GM21786 (cell line): ENCODE measurements around the gene DRICH1.
"Not testable (repeated sequence)": the region's sequence is repeated elsewhere in the genome, so short reads cannot be mapped to it uniquely, and the experiment has no call there.

Experiments
- ATAC-seq: cut with Tn5 transposase; IDR thresholded peaks from one replicate; pipeline ENCODE4 v1.9.1; 2021; ENCODE audit not compliant: unreplicated experiment

Gene DRICH1, protein sequence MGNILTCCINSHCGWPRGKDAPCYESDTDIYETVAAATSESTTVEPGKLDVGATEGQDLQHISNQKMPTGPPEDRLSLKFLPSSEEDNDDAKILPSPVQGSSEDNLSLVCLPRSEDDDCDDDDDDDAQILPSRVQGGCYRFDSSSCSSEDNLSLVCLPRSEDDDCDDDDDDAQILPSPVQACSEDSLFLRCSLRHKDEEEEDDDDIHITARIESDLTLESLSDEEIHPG

DNA sequence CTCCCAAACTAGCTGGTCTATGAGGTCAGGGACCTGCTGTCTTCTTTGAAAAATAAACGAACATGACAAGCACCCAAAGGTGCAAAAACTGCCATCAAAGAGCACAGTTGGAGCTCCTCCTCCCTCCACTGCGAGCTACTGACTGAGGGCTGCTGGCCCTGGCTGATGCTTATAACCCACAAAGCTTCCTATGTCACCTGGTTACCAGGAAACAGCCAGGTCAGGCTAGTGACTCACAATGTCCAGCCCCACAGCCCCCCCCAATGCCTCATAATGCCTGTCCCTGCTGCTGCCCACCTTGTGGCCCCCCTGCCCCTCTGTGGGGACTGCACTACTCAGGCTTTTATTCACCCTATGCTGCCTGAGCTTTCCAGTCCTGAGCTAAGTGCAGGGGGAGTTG lies at the start of gene DRICH1:
TSS of gene DRICH1 (minus strand) at position 144 of the 400 bp plus-strand sequence. CDS start 298 bp downstream, outside the sequence.
- no peak for ATAC-seq

DNA sequence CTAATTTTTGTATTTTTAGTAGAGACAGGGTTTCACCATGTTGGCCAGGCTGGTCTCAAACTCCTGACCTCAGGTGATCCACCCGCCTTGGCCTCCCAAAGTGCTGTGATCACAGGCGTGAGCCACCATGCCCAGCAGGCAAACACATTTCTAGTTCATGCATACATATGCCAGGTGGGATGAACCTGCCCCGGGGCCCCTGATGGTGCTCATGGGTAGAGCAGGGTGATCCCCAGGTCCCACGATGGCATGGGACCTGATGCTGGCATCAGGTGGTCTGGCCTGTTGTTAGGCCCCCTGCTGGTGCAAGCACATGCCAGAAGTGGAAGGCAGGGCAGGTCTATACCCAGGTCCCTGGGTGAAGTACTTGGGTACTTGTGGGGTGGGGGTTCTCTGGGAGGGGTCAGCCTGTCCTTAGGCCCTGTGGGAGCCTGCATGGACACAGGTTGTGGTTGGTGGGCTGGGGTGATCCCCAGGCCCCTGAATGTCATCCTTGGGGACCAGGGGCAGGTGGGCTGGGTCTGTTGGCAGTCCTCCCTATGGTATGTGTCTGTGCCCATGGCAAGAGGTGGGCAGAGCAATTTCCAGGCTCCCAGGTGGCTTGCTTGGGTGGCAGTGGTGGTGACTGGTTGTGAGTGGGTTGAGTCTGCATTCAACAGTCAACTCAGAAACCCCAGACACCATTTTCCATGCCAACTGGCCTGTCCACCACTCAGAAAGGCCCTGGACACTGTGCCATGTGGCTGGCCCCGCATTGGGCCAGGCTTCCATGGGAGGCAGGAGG lies 49.1 kb upstream of the DRICH1 start:
- no peak for ATAC-seq

DNA sequence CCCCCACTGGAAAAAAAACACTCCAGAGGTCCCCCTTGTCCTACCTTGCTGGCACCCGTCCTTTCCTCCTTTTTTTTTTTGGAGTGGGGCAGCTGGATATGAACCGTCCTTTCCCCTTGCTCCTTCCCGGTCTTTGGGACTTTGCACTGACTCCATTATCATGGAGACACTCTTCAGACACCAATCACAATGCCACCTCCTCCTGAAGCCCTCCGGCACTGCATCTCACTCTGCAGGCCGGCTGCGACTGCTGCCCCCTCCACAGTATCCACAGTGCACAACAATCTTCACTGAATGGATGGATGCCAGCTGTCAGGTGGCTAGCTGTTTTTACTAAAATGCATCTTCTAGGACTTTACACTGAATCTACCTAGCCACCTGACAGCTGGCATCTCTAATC lies 46.0 kb upstream of the DRICH1 start:
- no peak for ATAC-seq

DNA sequence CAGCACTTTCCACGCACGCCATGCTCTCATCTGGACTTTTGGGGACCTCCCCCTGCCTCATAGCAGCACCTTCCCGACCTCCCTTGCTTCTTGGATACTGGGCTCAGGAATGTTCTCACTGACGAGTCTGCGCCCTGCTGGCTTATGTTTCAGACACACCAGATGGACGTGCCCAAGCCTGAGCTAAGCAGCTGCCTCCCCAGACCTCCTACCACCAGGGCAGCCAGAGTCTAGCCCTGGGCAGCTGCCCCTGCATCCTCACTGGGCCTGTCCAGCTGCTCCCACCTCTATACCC lies 45.5 kb upstream of the DRICH1 start:
- no peak for ATAC-seq

DNA sequence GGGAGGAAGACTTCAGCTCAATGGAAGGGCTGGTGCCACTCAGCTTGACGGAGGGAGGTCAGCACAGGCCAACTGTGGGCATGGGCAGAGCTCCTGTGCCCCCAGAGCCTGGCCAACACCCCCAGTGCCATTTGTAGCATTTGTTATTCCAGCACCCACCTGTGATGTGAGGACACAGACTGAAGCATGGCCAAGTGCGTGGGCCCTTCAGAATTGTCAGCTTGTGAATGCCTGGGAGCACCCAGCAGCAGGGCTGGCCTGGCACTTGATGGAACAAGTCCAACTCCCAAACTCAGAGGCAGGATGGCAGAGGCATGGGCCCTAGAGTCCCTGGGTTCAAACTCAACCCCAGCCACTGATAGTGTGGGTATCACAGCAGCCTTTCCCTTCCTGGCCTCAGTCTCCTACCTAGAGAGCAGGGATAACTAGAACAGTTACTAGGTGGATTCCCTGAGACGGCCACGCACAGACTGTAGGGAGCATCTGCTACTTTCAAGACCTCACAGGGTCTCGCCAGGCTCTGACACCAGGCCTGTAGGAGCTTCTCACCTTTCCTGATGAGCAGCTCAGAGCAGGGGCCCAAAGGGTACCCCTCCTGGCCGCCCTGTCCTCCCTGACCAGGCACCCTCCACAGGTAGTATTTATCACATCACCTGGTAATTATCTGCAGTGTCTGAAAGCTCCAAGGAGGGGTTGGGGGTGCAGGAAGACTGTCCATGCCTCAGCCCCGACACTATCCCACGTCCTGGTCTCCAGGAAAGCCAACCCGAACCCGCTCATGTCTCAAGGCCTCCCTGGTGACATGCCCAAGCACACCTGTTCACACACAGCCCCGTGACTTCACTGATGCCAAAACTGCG lies 45.0 kb upstream of the DRICH1 start:
- ATAC-seq, result not testable (repeated sequence)

DNA sequence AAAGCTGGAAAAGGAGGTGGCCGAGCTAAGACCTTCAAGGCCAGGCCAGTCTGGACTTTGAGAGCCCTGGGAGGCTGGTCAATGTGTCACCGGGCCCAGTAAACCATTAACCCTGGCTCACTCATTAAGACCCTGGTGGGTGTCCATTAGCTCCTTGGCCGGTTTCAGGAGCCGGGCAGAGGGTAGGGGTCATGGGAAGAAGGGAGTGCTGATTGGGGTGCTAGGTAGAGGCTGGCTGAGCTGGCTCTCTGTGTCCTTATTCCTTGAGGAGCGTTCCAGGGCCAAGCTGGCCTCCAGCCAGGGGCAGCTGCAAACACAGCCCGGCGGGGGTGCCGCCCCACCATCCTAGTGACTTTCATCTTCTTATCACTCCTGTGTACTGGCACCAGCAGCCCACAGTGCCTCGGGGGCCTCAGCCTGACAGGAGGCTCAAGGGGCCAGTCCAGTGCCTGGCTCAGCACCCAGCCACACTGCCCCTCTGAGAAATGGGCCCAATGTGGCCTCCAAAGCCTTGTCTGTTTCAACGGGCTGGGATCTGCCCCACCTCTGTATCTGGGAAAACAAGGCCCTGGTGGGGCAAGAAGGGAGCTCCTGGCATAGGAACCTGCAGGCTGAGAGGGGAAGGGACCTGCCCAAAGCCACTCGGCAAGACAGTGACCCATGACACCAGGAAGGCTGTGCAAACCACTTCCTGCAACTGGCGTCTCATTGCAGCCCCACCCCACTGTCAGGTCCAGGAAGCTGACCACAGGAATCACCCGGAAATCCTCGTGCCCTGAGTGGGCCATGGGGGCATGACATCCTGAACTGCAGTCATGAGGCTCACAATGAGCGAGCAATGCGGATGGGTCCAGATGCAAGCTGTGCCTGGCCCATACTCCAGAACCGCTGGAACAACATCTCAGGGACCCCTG lies 43.6 kb upstream of the DRICH1 start:
- no peak for ATAC-seq

DNA sequence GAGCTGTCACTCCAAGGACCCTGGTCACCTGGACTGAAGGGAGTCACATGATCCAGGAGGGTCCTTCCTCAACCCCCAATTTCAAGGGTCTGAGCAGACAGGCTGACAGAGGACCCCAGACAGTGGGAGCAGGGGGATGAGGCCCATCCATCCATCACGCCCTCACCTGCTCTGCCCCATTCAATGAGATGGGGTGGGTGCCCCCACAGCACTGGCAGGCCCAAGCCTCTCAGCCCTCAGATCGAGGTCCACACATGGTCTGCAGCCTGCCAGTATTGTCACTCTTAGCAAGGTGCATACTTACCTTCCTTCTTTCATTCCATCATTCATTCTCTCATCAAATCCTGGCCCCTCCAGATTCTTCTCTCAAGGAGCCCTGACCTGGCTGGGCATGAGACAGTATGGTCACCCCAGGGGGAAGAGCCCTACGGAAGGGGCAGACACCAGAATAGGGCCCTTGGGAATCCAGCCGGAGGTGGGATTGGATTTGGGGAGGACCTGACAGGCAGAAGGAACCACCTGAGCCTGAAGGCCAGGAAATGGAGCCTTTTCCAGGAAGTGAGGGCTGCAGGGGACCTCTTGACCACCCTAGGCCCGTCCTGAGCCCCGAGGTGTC lies 42.9 kb upstream of the DRICH1 start:
- ATAC-seq, result not testable (repeated sequence)

DNA sequence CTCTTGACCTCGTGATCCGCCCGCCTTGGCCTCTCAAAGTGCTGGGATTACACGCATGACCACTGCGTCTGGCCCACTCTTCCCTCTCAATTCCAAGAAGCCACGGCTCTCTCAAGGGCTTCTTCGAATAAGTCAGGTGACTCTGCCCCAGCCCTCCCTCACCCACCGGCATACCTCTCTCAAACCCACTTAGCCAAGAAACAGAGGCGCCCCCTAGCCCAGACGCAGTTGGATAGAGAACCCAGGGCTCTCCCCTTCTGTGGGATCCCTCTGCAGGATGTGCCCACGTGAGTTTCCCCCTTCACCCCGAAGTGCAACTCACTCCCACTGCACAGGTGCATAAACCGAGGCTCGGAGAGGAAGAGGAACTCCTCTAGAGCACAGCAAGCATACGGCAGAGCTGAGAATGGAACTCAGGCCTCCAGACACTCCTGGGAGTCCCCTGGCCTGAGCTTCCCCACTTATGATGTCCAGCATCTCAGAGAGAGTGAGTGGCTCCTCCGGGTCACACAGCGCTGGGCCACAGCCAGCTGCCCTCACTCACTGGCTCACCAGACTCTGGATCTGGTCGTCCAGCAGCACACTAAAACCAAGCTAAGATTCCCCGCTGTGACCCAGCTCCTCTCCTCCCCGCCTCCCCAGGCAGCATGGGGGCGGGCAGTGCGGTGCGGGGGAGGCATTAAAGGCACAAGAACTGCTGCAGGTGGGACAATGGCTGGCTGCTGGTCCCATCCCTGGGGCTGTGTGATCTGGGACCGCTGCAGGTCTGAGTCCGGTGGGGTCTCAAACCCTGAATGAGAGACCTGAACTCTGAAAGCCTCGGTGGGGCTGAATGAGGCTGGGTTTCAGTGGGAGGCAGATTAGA lies 41.9 kb upstream of the DRICH1 start:
- no peak for ATAC-seq

DNA sequence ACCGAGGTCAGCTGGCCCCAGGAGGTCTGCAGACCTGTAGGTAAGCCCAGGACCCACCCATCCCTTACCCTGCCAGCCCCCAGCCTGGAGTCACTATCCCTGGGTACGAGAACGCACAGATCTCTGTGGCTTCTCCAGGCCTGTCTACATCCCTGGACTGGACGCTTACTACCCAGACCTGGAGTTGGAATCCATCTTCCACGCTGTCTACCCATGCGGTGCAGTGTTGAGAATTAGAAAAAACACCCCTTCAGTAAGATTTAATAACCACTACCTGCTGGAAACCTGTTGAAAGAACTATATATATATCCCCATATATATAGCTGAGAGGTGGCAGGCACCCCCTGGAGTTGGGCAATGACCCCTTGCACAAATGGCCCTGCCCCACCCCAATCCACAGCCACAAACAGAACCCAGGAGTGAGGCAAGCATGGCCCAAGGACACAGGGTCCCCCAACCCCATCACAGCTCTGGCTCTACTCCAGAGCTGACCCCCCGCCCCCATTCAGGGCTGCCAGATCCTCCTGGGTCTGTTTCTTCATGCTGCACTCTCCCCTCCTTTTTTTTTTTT lies 41.0 kb upstream of the DRICH1 start:
- ATAC-seq, result no peak

DNA sequence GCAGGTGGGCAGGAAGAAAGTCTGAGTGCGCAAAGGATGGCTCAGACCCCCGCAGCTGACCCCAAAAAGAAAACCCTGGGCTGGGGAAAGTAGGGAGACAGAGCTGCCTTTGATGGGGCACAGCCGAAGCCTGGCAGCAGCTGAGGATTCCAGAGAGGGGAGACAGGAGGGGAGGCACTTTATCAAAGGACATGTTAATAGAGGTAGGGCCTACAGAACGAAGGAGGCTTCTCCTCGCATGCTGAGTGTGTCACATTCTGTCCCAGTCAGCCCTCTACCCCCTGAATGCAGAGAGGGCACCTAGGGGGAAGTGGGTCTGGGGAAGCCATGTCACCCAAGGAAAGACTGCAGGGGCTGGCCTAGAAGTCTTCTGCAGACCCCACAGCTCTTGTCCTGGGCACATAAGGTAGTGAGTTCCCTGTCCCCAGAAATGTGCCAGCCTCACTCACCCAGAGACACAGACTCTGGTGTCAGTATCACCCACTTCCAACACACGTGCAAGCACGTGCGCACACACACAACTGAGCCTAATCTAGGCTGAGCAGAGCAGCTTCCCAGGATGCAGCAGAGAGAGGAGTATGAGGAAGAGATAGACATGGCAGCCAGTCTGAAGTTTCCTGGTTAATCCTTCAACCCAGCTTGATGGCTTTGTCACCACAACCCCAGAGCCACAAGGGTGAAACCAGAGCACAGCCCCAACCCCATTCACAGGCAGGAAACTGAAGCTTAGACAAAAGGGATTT lies 40.4 kb upstream of the DRICH1 start:
- ATAC-seq, result not testable (repeated sequence)

DNA sequence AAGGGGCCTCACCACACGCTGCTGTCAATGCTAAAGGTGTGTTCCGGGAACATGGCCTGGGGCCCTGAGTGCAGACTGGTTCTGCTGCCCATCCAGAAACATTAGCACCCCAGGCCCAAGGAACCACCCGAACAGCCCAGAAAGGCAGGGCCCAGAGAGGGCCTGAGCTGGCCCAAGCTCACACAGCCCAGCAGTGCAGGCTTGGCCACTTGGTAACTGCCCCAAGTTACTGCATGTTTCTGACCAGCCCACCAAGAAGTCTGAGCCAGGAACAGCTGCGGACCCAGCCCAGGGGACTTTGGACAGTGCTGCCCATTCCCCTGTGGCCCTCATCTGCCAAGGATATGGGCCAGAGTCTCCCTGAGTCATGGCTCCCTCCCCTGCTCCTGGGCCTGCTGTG lies 39.3 kb upstream of the DRICH1 start:
- not testable (repeated sequence) for ATAC-seq

DNA sequence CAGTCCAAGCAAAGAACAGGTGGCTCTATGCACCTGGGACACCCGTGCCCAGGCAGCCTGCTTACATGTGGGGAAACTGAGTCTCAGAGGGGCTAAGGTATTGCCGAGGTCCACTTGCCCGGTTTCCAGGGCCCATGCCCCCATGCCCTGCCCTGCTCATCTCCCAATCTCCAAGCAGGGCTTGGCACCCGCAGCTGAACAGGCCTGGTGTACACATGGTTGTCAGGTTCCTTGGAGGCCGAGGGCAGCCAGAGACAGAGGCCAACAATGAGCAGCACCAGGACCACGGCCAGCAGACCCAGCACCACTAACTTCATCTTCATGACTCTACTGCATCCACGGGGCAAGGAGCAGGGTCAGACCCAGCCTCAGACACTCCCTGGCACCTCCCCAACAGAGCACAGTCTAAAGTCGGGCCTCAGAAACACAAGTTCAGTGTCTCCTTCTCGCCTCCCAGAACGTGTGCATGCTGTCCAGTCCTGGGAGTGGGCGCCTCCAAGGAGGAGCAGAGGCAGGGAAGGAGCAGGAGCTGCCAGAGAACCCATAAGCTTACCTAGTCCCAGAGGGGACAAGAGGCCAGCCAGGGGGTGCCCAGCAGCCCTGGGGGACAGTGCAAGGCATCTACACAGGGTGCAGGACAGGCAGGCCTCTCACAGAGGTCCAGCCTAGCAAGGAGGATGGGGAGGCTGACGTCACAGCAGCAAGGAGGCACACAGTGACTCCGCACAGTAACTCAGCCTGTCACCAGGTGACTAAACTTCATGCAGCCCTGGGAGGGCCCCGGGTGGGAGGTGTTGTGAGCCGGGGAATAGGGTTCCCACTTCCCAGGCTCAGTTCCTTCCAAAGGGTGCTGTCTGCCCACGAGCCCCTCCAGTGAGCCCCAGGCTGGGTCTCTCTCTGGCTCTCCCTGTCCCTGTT lies 38.5 kb upstream of the DRICH1 start:
- no peak for ATAC-seq

DNA sequence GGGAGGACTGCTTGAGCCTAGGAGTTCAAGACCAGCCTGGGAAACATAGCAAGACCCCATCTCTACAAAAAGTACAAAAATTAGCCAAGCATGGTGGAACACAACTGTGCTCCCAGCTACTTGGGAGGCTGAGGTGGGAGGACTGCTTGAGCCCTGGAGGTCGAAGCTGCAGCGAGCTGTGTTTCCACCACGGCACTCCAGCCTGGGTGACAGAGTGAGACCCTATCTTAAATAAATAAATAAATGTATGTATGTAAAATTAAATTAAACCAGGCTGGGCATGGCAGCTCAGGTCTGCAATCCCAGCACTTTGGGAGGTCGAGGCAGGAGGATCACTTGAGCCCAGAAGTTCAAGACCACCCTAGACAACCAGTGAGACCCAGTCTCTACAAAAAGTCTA lies 28.3 kb upstream of the DRICH1 start:
- not testable (repeated sequence) for ATAC-seq

DNA sequence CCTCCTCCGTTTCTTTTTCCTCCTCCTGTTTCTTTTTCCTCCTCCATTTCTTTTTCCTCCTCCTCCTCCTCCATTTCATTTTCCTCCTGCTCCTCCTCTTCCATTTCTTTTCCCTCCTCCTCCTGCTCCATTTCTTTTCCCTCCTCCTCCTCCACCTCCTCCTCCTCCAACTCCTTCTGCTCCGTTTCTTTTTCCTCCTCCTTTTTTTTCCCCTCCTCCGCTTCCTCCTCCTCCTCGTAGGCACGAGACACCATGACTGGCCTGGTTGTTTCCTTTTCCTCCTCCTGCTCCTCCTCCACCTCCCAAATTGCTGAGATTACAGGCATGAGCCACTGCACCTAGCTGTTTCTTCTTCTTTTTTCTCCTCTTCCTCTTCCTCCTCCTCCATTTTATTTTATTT lies 25.6 kb upstream of the DRICH1 start:
- no peak for ATAC-seq

DNA sequence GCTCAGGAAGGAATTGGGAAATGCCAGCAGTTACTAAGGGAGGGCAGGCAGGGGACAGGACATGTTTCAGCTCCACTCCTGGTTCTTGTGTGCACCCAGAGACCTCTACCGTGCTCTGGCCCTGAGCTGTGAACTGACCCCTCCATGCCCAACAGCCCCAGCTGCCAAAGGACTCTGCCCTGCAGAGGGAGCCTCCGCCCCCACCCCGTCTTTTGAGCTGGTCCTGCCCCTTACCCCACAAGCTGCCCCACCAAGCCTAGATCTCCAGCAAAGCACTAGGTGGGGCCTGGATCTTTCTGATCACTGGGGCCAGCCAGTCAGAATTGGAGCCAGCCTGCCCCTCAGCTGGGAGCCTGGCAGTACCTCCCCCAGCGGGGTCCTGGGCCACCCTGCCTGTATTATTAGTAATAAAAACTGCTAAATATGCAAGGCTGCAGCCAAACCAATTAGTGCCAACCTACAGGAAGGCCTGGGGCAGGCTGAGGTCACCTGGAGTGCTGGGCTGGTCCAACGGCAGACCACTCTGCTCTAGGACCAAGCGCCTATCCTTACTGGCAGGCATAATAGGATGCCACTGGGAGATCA lies 23.9 kb upstream of the DRICH1 start:
- ATAC-seq, result no peak

DNA sequence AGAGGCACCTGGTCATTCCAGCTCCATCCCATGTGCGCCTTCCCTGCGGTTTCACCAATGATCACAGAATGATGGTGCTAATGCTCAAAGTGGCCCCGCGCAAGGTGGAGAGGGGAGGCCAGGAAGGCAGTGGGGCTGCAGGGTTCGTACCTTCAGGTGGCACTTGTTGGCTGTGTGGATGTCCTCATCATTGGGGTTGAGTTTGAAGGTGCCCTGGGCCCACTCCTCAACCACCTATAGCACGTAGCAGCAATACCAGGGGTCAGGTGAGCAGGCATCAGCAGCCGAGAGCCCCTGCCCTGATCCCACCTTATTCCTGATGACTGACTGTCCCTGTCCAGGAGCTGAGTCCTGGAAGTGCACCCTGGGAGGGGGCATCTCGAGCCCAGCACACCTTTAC lies 20.6 kb upstream of the DRICH1 start:
- ATAC-seq, result no peak

DNA sequence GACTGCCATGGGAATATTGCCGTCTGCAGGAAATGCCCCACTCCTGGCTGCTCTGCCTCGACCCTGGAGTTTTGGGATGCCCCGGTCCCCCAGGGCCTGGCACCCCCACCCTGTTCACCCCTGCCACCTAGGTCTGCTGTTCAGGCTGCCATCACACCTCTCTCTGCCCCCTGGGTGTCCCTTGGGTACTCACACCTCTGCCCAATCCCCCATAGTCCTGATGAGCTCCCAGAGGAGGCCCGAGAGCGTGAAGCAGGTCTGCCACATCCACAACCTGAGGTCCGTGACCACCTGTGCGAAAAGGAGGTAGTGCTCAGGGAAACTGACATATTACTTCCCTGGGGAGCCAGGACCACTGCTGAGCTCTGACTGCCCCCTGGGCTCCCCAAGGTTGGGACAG lies 20.2 kb upstream of the DRICH1 start:
- no peak for ATAC-seq
